ENCODE data around the gene DHRSX.

GRCh38 chrX:2330487-2330886 is 170.3 kb downstream of the DHRSX start:
- TF ChIP-seq EZH2phosphoT487 (conservative IDR thresholded peaks at IDR 0.05; ENCODE audit: low read length), result no peak
- no peak for TF ChIP-seq CTCF (IDR thresholded peaks at IDR 0.05; ENCODE audit: insufficient read depth, low read length, poor library complexity, severe bottlenecking)

Data from SU-DHL-6 (cell line).